Neuronal stem cell (in vitro differentiated cells): Measurements from ENCODE around the gene NHEJ1.

ENCODE experiments used
- DNase-seq: peaks from one replicate; pipeline ENCODE4 v3.0.0-alpha.2; 2013; ENCODE audit warnings: low spot score
- H2AFZ ChIP-seq: one replicate; pipeline ENCODE4 v1.6.1; 2013; ENCODE audit warnings: mild to moderate bottlenecking, low read length, inconsistent platforms
- H2AK5ac ChIP-seq: 2 replicates; pipeline ENCODE4 v1.6.1; 2013; ENCODE audit warnings: low read depth, mild to moderate bottlenecking, inconsistent platforms, low read length, moderate library complexity, mixed read lengths
- H2BK120ac ChIP-seq: 2 replicates; pipeline ENCODE4 v1.6.1; 2013; ENCODE audit warnings: low read depth, mild to moderate bottlenecking, inconsistent platforms, low read length, moderate library complexity, mixed read lengths
- H2BK12ac ChIP-seq: one replicate; pipeline ENCODE4 v1.6.1; 2013; ENCODE audit warnings: low read length, inconsistent platforms
- H2BK15ac ChIP-seq: 2 replicates; pipeline ENCODE4 v1.6.1; 2013; ENCODE audit warnings: mild to moderate bottlenecking, low read length, inconsistent platforms, mixed read lengths
- H2BK5ac ChIP-seq: one replicate; pipeline ENCODE4 v1.6.1; 2013; ENCODE audit warnings: inconsistent platforms, mild to moderate bottlenecking, low read length, moderate library complexity
- H3K14ac ChIP-seq: one replicate; pipeline ENCODE4 v1.6.1; 2013; ENCODE audit warnings: low read length, inconsistent platforms
- H3K18ac ChIP-seq: 2 replicates; pipeline ENCODE4 v1.6.1; 2013; ENCODE audit warnings: low read length, inconsistent platforms
- H3K23ac ChIP-seq: 2 replicates; pipeline ENCODE4 v1.6.1; 2013; ENCODE audit warnings: low read depth, mild to moderate bottlenecking, mixed read lengths, low read length, inconsistent platforms; ENCODE audit not compliant: poor library complexity
- H3K27ac ChIP-seq: replicated peaks from 3 replicates; pipeline ENCODE4 v1.5.1; 2013; ENCODE audit warnings: low read length, inconsistent platforms
- H3K27me3 ChIP-seq, 3 experiments: 2 replicates each; pipeline ENCODE4 v1.6.1; 2013; ENCODE audit warnings: low read length in 3 of 3, mild to moderate bottlenecking in 2 of 3, inconsistent platforms in 1 of 3, low read depth in 1 of 3, mixed read lengths in 1 of 3, moderate library complexity in 1 of 3; ENCODE audit not compliant: control insufficient read depth in 3 of 3, insufficient read depth in 3 of 3
- H3K36me3 ChIP-seq, 2 donors: replicated peaks in 1 of 2; 2 replicates each; pipeline ENCODE4 v1.6.1; 2013; ENCODE audit warnings: low read length in 2 of 2; ENCODE audit not compliant: control insufficient read depth in 2 of 2, insufficient read depth in 2 of 2
- H3K4ac ChIP-seq: 2 replicates; pipeline ENCODE4 v1.6.1; 2013; ENCODE audit warnings: inconsistent platforms, mild to moderate bottlenecking, low read length, moderate library complexity
- H3K4me1 ChIP-seq, 2 donors: 1 replicate in 1 of 2; 2 replicates in 1 of 2; pipeline ENCODE4 v1.6.1; 2013; ENCODE audit warnings: low read length in 2 of 2, low read depth in 1 of 2; ENCODE audit not compliant: control insufficient read depth in 2 of 2, insufficient read depth in 1 of 2
- H3K4me2 ChIP-seq: one replicate; pipeline ENCODE4 v1.6.1; 2013; ENCODE audit warnings: mild to moderate bottlenecking, low read length, inconsistent platforms; ENCODE audit not compliant: insufficient read depth, poor library complexity, severe bottlenecking
- H3K4me3 ChIP-seq, 2 donors: 2 replicates each; pipeline ENCODE4 v1.5.1; 2013; ENCODE audit warnings: low read length in 2 of 2, mild to moderate bottlenecking in 2 of 2, inconsistent platforms in 1 of 2, moderate library complexity in 1 of 2
- H3K79me1 ChIP-seq: one replicate; pipeline ENCODE4 v1.6.1; 2013; ENCODE audit warnings: low read depth, mild to moderate bottlenecking, inconsistent platforms, low read length, moderate library complexity
- H3K9ac ChIP-seq: one replicate; pipeline ENCODE4 v1.6.1; 2013; ENCODE audit warnings: mild to moderate bottlenecking, low read depth, low read length, inconsistent platforms; ENCODE audit not compliant: poor library complexity
- H3K9me3 ChIP-seq, 2 donors: replicated peaks in 1 of 2; 2 replicates each; pipeline versions ENCODE3 to v1.6.1; 2013; ENCODE audit warnings: low read length in 2 of 2, mild to moderate bottlenecking in 2 of 2, inconsistent platforms in 1 of 2, low read depth in 1 of 2, mixed read lengths in 1 of 2, moderate library complexity in 1 of 2; ENCODE audit not compliant: control insufficient read depth in 2 of 2, insufficient read depth in 1 of 2
- H4K8ac ChIP-seq: one replicate; pipeline ENCODE4 v1.6.1; 2013; ENCODE audit warnings: low read depth, mild to moderate bottlenecking, inconsistent platforms, low read length, moderate library complexity
- H4K91ac ChIP-seq: one replicate; pipeline ENCODE4 v1.6.1; 2013; ENCODE audit warnings: low read length, low read depth, mild to moderate bottlenecking, inconsistent platforms; ENCODE audit not compliant: poor library complexity
- WGBS, 2 donors: extraction: QIAGEN DNeasy Blood & Tissue Kit; methylation state at CpG; one replicate each; pipeline ENCODE4 v1.1.7; 2013; ENCODE audit warnings: missing lambda C conversion rate in 2 of 2, mixed read lengths in 1 of 2; ENCODE audit not compliant: insufficient read length in 2 of 2, insufficient replicate concordance in 1 of 2; ENCODE audit errors: extremely low coverage in 2 of 2; 5-methylcytosine and 5-hydroxymethylcytosine counted together

Gene NHEJ1

GRCh38 chr2:219116776-219117646 lies 43.6 kb downstream of the NHEJ1 start:
- Histone ChIP-seq H3K9ac (no peak overlapping the region), H2BK120ac (no peak overlapping the region), H2BK15ac (no peak overlapping the region), H3K4ac (no peak overlapping the region), H4K91ac (no peak overlapping the region), H2BK12ac (no peak overlapping the region), H3K14ac (no peak overlapping the region), H3K4me3 (no peak overlapping the region), H3K36me3 (no peaks in the 10 kb centered on the region), H2AK5ac (no peak overlapping the region), H3K79me1 (no peaks in the 10 kb centered on the region), H2AFZ (no peak overlapping the region), H4K8ac (no peak overlapping the region), H3K4me1 (peaks cover 0 to 2% of the 10 kb centered on the region in 2 donors), H3K4me2 (no peak overlapping the region), H3K23ac (no peak overlapping the region), H2BK5ac (no peak overlapping the region), H3K9me3 (no peaks in the 10 kb centered on the region), H3K18ac (no peak overlapping the region), H3K27me3 (no peaks in the 10 kb centered on the region), H3K27ac (no peak overlapping the region)
- WGBS, 2 donors, result no CpG with 5 or more reads among the region's 8 CpGs
- DNase-seq, result no peak

GRCh38 chr2:219112651-219113338 lies 47.8 kb downstream of the NHEJ1 start:
- H3K9me3 ChIP-seq, result no peaks in the 10 kb centered on the region
- H3K18ac ChIP-seq, result no peak overlapping the region
- H2BK120ac ChIP-seq, result no peak overlapping the region
- no peak overlapping the region for H2BK5ac ChIP-seq
- H4K91ac ChIP-seq, result no peak overlapping the region
- no peak overlapping the region for H3K4me3 ChIP-seq
- H2AFZ ChIP-seq, result no peak overlapping the region
- H2BK15ac ChIP-seq, result no peak overlapping the region
- H3K79me1 ChIP-seq, result no peaks in the 10 kb centered on the region
- H2BK12ac ChIP-seq, result no peak overlapping the region
- H3K4me1 ChIP-seq, result peaks cover 2 to 7% of the 10 kb centered on the region in 2 donors
- no peak overlapping the region for H3K23ac ChIP-seq
- no peak overlapping the region for H3K14ac ChIP-seq
- no peak overlapping the region for H3K27ac ChIP-seq
- H2AK5ac ChIP-seq, result no peak overlapping the region
- H4K8ac ChIP-seq, result no peak overlapping the region
- H3K9ac ChIP-seq, result no peak overlapping the region
- H3K4ac ChIP-seq, result no peak overlapping the region
- no peaks in the 10 kb centered on the region for H3K27me3 ChIP-seq
- no peak for DNase-seq
- no CpG with 5 or more reads among the region's 9 CpGs for WGBS, 2 donors
- no peaks in the 10 kb centered on the region for H3K36me3 ChIP-seq
- no peak overlapping the region for H3K4me2 ChIP-seq

- Histone ChIP-seq H3K14ac (no peak overlapping the region), H3K79me1 (no peaks in the 10 kb centered on the region), H2AFZ (no peak overlapping the region), H2AK5ac (no peak overlapping the region), H2BK120ac (no peak overlapping the region), H3K18ac (no peak overlapping the region), H3K4me3 (no peak overlapping the region), H3K4me2 (no peak overlapping the region), H2BK5ac (no peak overlapping the region), H3K4ac (no peak overlapping the region), H4K8ac (no peak overlapping the region), H2BK15ac (no peak overlapping the region), H4K91ac (no peak overlapping the region), H3K27me3 (no peaks in the 10 kb centered on the region), H3K36me3 (no peaks in the 10 kb centered on the region), H3K9me3 (no peaks in the 10 kb centered on the region), H3K27ac (no peak overlapping the region), H3K4me1 (peaks cover 2 to 7% of the 10 kb centered on the region in 2 donors), H3K23ac (no peak overlapping the region), H3K9ac (no peak overlapping the region), H2BK12ac (no peak overlapping the region)
- DNase-seq, result no peak
- WGBS, 2 donors, result 100% methylated on average over 1 of the region's 2 CpGs; no CpG with 5 or more reads in 1 of the 2 donors
Observed at GRCh38 chr2:219112062-219112406, 48.6 kb downstream of the NHEJ1 start.

DNA sequence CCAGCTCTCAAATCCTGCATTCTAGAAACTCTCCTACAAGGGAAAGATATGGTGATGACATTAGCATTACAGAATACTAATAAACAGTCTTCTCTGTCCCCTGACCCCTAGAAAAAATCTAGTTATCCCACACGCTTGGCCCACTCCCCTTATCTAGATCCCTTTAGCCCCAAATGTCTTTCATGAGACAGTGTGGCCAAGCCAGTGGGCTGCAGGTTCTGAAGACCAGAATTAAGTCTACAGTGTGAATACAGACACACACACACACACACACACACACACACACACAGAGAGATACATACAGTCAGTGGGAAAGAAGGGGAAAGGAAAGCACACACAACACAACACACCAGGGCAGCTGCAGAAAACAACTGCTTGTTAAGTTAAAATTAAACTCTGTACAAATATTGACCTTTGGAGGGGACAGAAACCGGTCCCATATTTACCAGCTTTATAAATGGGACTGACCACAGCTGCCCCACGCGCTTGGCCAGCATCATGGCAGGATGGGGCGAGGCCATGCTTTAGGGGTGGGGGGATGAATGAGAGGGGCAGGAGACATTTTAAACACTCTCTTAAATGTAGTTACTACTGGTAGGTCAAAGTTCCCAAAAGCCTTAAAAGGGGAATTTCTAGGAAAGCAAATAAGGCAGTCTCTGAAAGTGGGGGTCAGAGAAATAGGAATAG lies 49.1 kb downstream of the NHEJ1 start:
- WGBS, 2 donors, result no CpG with 5 or more reads among the region's 5 CpGs
- no peak overlapping the region for H2AK5ac ChIP-seq
- no peak overlapping the region for H4K8ac ChIP-seq
- H2BK15ac ChIP-seq, result no peak overlapping the region
- no peak overlapping the region for H3K9ac ChIP-seq
- H3K27me3 ChIP-seq, result no peaks in the 10 kb centered on the region
- no peaks in the 10 kb centered on the region for H3K9me3 ChIP-seq
- no peak overlapping the region for H2BK12ac ChIP-seq
- peaks cover 2 to 5% of the 10 kb centered on the region in 2 donors for H3K4me1 ChIP-seq
- H3K27ac ChIP-seq, result no peak overlapping the region
- H3K4me3 ChIP-seq, result no peak overlapping the region
- H2BK5ac ChIP-seq, result no peak overlapping the region
- no peak overlapping the region for H2BK120ac ChIP-seq
- no peaks in the 10 kb centered on the region for H3K36me3 ChIP-seq
- no peaks in the 10 kb centered on the region for H3K79me1 ChIP-seq
- DNase-seq, result no peak
- H3K23ac ChIP-seq, result no peak overlapping the region
- H2AFZ ChIP-seq, result no peak overlapping the region
- H3K4ac ChIP-seq, result no peak overlapping the region
- no peak overlapping the region for H3K18ac ChIP-seq
- no peak overlapping the region for H3K14ac ChIP-seq
- H3K4me2 ChIP-seq, result no peak overlapping the region
- H4K91ac ChIP-seq, result no peak overlapping the region
